22Rv1 (cell line): ENCODE measurements around the gene IFITM1.

Experiments
- CTCF ChIP-seq: fragments of 450-650 bp; IDR thresholded peaks from 2 replicates; pipeline ENCODE4 v1.5.1; 2017; ENCODE audit warnings: mild to moderate bottlenecking
- ZFX ChIP-seq: fragments of 450-650 bp; IDR thresholded peaks from 2 replicates; pipeline ENCODE4 v1.6.1; 2017; ENCODE audit warnings: antibody characterized with exemption, borderline replicate concordance

DNA sequence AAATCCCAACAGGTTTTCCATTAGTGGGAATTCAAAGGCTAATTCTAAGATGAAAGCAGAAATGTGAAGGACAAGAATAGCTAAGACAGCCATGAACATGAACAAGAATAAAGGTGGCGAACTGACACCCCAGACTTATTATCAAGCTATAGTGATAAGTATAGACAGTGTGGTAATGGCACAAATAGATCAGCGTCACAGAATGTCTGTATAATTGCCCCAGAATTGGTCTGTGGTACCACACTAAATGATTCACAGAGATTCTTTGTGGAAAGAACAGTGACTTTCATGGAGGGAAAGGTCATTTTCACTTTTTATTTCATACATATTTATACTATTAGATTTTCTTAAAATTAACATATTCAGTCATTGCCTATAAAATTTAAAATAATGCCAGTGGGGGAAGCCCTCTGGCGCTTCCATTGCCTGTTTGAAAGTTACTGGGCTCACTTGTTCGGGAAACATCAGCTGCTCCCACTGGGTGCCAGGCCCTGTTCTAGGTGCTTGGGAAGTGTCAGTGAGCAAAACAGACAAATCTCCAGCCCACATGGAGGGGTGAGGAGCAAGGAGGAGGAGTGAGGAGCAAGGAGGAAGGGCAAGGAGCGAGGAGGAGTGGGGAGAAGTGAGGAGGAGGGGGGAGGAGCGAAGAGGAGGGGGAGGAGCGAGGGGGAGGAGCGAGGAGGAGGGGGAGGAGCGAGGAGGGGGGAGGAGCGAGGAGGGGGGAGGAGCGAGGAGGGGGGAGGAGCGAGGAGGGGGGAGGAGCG, 47.0 kb upstream of the IFITM1 start:
- TF ChIP-seq CTCF (no peak), ZFX (no peak)
